Measurements from ENCODE around the gene SRXN1.

Gene SRXN1

DNA sequence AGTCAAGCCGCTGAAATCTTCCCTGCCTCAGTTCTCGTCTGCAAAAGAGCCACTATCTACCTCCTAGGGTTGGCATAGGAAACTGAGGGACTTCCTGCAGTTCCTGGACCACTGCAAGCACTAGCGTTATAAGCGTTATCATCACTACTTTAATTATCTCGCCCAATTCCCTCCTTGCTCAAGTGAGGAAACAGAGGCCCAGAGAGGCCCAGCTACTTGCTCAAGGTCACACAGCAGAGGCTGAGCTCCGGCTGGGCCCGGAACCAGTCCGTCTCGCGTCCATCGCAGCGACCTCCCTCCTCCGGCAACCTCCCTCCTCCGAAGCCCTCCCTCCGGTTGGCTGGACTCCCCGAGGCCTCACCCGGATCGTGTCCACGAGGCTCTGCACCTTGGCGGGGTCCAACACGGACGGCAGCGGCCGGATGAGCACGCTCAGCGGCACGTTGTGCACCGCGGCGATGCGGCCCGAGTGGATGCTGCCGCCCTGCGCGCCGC lies 338 bp downstream of the SRXN1 start:
- TF ChIP-seq, protein P1, sequence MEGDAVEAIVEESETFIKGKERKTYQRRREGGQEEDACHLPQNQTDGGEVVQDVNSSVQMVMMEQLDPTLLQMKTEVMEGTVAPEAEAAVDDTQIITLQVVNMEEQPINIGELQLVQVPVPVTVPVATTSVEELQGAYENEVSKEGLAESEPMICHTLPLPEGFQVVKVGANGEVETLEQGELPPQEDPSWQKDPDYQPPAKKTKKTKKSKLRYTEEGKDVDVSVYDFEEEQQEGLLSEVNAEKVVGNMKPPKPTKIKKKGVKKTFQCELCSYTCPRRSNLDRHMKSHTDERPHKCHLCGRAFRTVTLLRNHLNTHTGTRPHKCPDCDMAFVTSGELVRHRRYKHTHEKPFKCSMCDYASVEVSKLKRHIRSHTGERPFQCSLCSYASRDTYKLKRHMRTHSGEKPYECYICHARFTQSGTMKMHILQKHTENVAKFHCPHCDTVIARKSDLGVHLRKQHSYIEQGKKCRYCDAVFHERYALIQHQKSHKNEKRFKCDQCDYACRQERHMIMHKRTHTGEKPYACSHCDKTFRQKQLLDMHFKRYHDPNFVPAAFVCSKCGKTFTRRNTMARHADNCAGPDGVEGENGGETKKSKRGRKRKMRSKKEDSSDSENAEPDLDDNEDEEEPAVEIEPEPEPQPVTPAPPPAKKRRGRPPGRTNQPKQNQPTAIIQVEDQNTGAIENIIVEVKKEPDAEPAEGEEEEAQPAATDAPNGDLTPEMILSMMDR (conservative IDR thresholded peaks at IDR 0.05): no peak
- peak overlapping the region; percentile 92 for H3K27ac ChIP-seq

DNA sequence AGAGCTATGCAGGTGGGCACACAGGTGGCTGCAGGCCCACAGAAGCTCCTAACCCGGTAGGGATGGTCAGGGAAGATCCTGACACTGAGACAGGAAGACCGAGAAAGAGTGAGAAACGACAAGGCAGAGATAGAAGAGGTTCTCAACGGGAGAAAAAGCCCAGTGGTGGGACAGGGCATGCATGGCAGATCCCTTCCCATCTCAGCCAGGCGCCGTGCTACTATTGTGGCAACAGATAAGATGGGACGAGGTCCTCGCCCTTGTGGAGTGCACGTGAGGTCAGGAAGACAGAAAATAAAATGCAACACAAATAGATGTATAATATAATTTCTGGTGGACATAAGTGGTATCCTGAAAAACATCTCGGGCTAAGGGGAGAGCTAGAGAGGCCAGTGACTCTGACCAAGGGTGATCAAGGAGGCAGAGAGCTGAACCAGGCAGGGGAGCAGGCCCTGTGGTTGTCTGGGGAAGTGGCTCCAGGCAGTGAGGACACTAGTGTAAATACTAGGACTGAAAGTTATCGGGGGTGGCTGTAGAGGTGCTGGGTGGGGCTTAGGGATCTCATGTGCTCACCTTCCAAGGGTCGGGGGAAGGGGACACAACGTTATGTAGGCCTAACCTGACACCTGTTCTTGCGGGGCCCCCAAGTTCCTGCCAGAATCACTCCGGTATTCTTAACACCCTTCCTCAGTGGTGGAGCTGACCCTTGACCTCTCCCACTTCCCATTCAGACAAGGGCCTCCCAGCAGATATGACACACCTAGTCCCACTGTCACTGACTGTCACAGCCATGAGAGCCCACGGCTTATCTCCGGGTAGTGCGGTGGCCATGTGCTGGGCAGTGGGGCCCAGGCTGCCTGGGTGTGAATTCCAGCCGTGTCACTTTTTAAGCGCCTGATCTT lies 1.0 kb downstream of the SRXN1 start:
- TF ChIP-seq, protein P1 (conservative IDR thresholded peaks at IDR 0.05): no peak
- H3K27ac ChIP-seq: peak overlapping the region; percentile 92

GRCh38 chr20:650954-651353 lies 2.0 kb downstream of the SRXN1 start:
- peak overlapping the region; percentile 92; the same call in 1 of the 2 replicates for H3K27ac ChIP-seq
- TF ChIP-seq, protein P1 (conservative IDR thresholded peaks at IDR 0.05): peak; percentile 26; the same call in 1 of the 2 replicates

GRCh38 chr20:650281-650680 lies 2.7 kb downstream of the SRXN1 start:
- no peak overlapping the region; the same call in 1 of the 2 replicates for H3K27ac ChIP-seq
- TF ChIP-seq, protein P1 (conservative IDR thresholded peaks at IDR 0.05): no peak

DNA sequence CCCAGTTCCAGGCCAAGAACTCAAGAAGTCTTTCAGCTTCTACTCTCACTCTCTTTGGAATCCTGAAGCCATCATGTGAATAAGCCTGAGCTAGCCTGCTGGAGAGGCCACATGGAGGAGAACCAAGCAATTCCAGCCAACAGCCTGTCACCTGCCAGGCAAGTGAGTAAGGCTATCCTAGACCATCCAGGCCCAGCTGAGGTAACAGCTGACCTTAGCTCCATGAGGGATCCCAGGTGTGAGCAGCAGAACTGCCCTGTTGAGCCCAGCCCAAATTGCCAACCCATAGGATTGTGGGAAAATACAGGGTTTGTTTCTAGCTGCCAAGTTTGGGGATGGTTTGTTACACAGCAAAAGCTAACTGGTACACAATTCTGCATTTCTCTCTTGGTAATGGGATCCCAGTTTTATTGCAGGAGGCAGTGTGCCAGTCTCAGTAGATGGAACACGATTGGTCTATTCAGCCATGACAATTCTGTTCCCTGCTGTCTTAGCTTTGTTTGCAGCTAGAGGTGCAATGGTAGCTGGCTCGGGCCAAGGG lies 5.5 kb downstream of the SRXN1 start:
- TF ChIP-seq, protein P1 (conservative IDR thresholded peaks at IDR 0.05): no peak
- H3K27ac ChIP-seq: no peak overlapping the region

DNA sequence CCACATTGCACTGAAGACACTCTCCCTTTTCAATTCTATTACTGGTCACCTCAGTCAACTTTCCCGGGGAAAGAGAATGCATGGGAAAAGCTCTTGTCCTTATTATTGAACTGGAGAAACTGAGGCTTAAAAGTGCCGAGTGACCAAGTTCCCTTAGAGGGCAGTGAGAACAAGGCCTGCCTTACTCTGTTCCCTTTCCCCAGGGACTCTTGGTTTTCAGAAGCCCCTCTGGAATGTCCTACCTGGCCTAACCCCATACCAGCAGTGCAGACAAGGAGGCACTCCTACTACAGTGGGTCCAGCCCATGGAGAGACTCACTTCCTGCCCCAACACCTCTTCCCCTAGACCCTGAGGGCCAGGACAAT lies 6.1 kb downstream of the SRXN1 start:
- no peak overlapping the region for H3K27ac ChIP-seq
- TF ChIP-seq, protein P1 (conservative IDR thresholded peaks at IDR 0.05): no peak

GRCh38 chr20:646107-646867 lies 6.7 kb downstream of the SRXN1 start:
- TF ChIP-seq, protein P1 (conservative IDR thresholded peaks at IDR 0.05): no peak
- peak overlapping the region; percentile 22; the same call in 1 of the 2 replicates for H3K27ac ChIP-seq

All from VCaP (cell line).